Naive B cell (primary cell): ENCODE results near the gene STPG3. TPM values are rescaled to one million over a fixed set of nuclear protein-coding genes. Genes with fewer than 3 reads are reported as not detected.

Source experiments
- ATAC-seq, 2 donors: fragments of 150-1000 bp; cut with Tn5 transposase; 2 replicates each; pipeline ENCODE4 v1.10.0; 2021; ENCODE audit warnings: low read depth in 2 of 2, mild to moderate bottlenecking in 2 of 2, moderate library complexity in 2 of 2
- DNase-seq: peaks from one replicate; pipeline ENCODE4 v3.0.0; 2022
- H3K27ac Mint-ChIP-seq, 6 donors: one replicate each; pipeline ENCODE4 v1.8.0; 2020 to 2022; ENCODE audit warnings: mild to moderate bottlenecking in 6 of 6, mixed read lengths in 6 of 6, moderate library complexity in 5 of 6, inconsistent platforms in 2 of 6
- H3K27me3 Mint-ChIP-seq, 3 donors: one replicate each; pipeline ENCODE4 v1.8.0; 2021 to 2022; ENCODE audit warnings: mixed read lengths in 3 of 3, mild to moderate bottlenecking in 1 of 3
- H3K36me3 Mint-ChIP-seq, 2 donors: one replicate each; pipeline ENCODE4 v1.8.0; 2020 to 2022; ENCODE audit warnings: mixed read lengths in 2 of 2, inconsistent platforms in 1 of 2, mild to moderate bottlenecking in 1 of 2
- H3K4me1 Mint-ChIP-seq, 3 donors: one replicate each; pipeline ENCODE4 v1.8.0; 2020 to 2022; ENCODE audit warnings: mixed read lengths in 3 of 3, inconsistent platforms in 1 of 3, mild to moderate bottlenecking in 1 of 3, moderate library complexity in 1 of 3
- H3K4me3 Mint-ChIP-seq, 8 donors: one replicate each; pipeline ENCODE4 v1.8.0; 2020 to 2022; ENCODE audit warnings: mild to moderate bottlenecking in 8 of 8, mixed read lengths in 8 of 8, moderate library complexity in 8 of 8, inconsistent platforms in 2 of 8
- H3K9me3 Mint-ChIP-seq, 7 donors: one replicate each; pipeline ENCODE4 v1.8.0; 2020 to 2022; ENCODE audit warnings: mixed read lengths in 7 of 7, mild to moderate bottlenecking in 5 of 7, inconsistent platforms in 2 of 7, moderate library complexity in 1 of 7
- polyA plus RNA-seq, 6 donors: library from polyadenylated mRNA; unstranded; fragments of 300-500 nt; fragmentation: Illumina TruSeq; gene quantifications; one replicate each; pipeline ENCODE4 v1.2.3, GENCODE V29; 2021; ENCODE audit warnings: low read depth in 6 of 6

STPG3 gene
- polyA plus RNA-seq, 6 donors from 2014 or later = not detected

DNA sequence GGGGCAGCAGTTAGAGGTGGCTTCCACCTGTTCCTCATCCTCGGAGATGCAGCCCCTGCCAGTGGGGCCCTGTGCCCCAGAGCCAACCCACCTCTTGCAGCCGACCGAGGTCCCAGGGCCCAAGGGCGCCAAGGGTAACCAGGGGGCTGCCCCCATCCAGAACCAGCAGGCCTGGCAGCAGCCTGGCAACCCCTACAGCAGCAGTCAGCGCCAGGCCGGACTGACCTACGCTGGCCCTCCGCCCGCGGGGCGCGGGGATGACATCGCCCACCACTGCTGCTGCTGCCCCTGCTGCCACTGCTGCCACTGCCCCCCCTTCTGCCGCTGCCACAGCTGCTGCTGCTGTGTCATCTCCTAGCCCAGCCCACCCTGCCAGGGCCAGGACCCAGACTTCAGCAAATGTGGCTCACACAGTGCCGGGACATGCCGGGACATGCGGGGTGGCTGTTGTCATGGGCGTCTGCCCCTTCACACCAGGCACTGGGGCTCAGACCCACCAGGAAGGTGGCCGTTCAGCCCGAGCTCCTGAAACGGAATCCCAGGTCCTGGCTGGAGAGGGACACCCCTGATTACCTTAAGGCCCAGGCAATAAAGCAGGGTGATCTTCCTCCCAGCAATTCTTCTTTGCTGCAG lies 25.3 kb upstream of the STPG3 start:
- Mint-ChIP-seq H3K27me3 (peaks cover 0 to 15% (median 8%) of the 10 kb centered on the region in 3 donors), H3K4me1 (peaks cover 6 to 12% (median 11%) of the 10 kb centered on the region in 3 donors), H3K4me3 (no peak overlapping the region), H3K9me3 (peaks cover 0 to 2% (median 0%) of the 10 kb centered on the region in 7 donors), H3K27ac (peak overlapping the region in 2 of 6 donors; percentile 67 to 79), H3K36me3 (no peaks in the 10 kb centered on the region)
- DNase-seq (no peak), ATAC-seq (no peak)

DNA sequence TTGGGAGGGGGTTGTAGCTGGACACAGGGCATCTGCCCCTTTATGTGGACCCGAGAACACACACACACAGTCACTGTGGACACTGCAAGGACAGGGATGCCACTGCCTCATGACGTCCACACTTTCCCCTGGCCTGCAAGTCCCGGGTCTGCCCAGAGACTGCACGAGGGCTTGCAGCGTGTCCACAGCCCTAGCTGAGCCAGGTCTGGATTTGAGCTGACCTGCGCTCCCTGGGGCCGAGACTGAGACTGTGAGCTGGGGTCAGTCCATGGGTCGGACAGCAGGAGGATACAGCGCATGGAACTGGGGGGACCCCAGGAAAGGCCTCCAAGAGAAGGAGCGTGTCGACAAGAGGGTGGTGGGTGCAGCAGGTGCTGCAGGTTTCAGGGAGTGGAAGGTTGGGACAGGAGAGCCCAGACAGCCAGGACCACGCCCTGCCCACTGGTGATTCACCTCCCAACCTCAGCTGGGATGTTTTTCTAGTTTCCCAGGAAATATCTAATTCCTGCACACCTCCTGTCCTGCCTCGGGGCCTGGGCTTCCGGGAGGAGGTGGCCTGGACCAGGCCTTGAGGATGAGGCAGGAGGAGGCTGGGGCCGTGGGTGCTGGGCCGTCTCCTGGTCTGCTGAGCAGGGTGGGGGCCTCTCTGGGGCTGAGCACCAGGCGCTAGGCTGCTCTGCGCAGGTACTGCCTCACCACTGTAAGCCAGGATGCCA lies 24.6 kb upstream of the STPG3 start:
- no peaks in the 10 kb centered on the region for H3K36me3 Mint-ChIP-seq
- DNase-seq (no peak), ATAC-seq (no peak)
- peaks cover 0 to 2% (median 0%) of the 10 kb centered on the region in 7 donors for H3K9me3 Mint-ChIP-seq
- H3K4me3 Mint-ChIP-seq = no peak overlapping the region
- peaks cover 0 to 15% (median 8%) of the 10 kb centered on the region in 3 donors for H3K27me3 Mint-ChIP-seq
- H3K4me1 Mint-ChIP-seq = peaks cover 6 to 12% (median 11%) of the 10 kb centered on the region in 3 donors
- peak overlapping the region in 3 of 6 donors; percentile 42 to 79 (median 67) for H3K27ac Mint-ChIP-seq

DNA sequence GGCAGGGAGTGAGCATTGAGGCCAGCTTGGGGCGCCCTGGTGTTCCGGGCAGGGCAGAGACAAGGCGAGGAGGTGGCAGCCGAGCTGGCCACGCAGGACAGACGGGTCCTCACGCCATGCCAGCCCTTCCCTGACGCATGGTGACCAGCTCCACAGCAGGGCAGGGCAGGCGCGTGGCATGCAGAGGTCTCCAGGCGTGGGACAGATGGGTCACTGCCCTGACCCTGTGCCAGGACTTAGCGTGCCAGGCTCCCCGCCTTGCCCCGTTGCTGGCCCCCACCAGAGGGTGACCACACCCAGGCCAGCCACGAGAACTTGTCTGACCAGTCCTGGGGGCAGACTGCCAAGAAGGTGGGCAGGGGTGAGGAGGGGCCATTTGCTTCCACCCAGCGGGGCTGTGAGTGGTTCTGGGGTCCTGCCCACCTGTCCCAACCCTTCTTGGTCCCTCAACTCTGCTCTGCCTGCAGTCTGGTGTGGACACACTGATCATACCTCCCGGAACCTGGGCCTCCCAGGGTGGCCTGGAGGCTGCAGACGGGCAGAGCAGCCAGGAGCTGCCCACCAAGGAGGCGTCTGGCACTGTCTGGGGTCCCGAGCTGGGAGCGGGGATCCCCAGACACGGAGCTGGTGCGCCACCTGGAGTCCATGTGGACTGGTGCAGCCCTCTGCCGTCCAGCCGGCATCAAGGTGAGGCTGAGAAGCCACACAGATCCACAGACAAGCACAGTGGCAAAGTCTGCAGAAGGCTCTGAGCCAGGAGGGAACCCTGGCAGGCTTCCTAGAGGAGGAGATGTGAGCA lies 23.8 kb upstream of the STPG3 start, which contains the start of gene RNF224:
Gene RNF224, plus strand, starts transcription at position 449 of the 799 bp plus-strand sequence. CDS start 834 bp downstream, outside the sequence.
- H3K4me1 Mint-ChIP-seq = peaks cover 6 to 12% (median 11%) of the 10 kb centered on the region in 3 donors
- H3K36me3 Mint-ChIP-seq = no peaks in the 10 kb centered on the region
- H3K4me3 Mint-ChIP-seq = peak within 1 kb of the TSS in 1 of 8 donors; percentile 12
- DNase-seq (peak; percentile 78), ATAC-seq (peak; percentile 42 to 43)
- H3K9me3 Mint-ChIP-seq = peaks cover 0 to 2% (median 0%) of the 10 kb centered on the region in 7 donors
- peak within 1 kb of the TSS; percentile 42 to 97 (median 69) for H3K27ac Mint-ChIP-seq
- H3K27me3 Mint-ChIP-seq = peaks cover 0 to 15% (median 8%) of the 10 kb centered on the region in 3 donors

DNA sequence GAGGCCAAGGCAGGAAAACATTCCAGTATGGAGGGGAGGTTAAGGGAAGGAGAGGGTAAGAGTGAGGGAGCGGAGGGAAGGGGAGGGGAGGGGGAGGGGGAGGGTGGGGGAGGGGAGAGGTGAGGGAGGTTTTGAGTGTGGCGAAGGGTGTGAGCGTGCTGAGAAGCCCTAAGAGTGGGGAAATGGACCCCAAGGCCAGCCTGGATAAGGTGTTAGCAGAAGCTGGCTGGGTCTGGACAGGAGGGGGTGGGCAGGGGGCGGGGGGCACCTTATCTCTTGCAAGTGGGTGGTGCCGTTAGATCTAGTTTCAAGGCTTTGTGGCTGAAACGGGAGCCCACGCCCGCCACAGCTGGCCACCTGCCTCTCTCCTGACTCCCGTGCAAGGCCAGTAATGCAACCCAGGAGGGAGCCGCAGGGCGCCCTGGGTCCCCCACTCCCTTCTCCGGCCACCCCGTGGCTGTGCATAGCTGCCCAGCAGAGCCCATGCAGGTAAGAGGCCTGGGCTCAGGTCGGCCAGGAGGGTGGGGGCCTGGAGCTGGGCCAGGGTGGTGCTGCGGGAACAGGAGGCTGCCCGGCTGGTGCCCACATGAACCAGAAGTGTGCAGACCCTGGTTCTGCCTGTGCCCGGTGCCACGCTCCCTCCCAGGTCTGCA lies 23.1 kb upstream of the STPG3 start:
- no peaks in the 10 kb centered on the region for H3K36me3 Mint-ChIP-seq
- ATAC-seq = no peak
- peaks cover 0 to 2% (median 0%) of the 10 kb centered on the region in 7 donors for H3K9me3 Mint-ChIP-seq
- peak overlapping the region in 4 of 6 donors; percentile 60 to 97 (median 78) for H3K27ac Mint-ChIP-seq
- peaks cover 6 to 9% (median 7%) of the 10 kb centered on the region in 3 donors for H3K4me1 Mint-ChIP-seq
- peaks cover 0 to 15% (median 8%) of the 10 kb centered on the region in 3 donors for H3K27me3 Mint-ChIP-seq
- no peak for DNase-seq
- peak overlapping the region in 1 of 8 donors; percentile 12 for H3K4me3 Mint-ChIP-seq

DNA sequence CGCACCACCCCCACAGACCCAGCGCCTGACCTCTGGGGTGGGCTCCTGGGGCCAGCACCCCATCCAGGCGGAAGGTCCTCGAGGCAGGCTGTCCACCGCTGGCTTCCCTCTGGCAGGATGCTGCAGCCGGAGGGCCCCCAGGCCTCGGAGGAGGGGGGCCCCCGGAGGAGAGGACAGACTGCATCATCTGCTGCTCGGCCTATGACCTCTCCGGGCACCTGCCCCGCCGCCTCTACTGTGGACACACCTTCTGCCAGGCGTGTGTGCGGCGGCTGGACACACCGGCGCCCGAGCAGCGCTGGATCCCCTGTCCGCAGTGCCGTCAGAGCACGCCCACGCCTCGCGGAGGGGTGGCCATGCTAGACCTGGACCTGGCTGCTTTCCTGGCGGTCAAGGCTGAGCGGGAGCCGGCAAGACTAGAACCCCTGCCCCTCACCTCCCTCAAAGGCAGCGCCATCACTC lies 22.5 kb upstream of the STPG3 start:
- ATAC-seq (no peak), DNase-seq (no peak)
- no peaks in the 10 kb centered on the region for H3K36me3 Mint-ChIP-seq
- H3K9me3 Mint-ChIP-seq = peaks cover 0 to 2% (median 0%) of the 10 kb centered on the region in 7 donors
- H3K27ac Mint-ChIP-seq = no peak overlapping the region
- no peak overlapping the region for H3K4me3 Mint-ChIP-seq
- peaks cover 5 to 7% (median 6%) of the 10 kb centered on the region in 3 donors for H3K4me1 Mint-ChIP-seq
- peaks cover 0 to 15% (median 8%) of the 10 kb centered on the region in 3 donors for H3K27me3 Mint-ChIP-seq

DNA sequence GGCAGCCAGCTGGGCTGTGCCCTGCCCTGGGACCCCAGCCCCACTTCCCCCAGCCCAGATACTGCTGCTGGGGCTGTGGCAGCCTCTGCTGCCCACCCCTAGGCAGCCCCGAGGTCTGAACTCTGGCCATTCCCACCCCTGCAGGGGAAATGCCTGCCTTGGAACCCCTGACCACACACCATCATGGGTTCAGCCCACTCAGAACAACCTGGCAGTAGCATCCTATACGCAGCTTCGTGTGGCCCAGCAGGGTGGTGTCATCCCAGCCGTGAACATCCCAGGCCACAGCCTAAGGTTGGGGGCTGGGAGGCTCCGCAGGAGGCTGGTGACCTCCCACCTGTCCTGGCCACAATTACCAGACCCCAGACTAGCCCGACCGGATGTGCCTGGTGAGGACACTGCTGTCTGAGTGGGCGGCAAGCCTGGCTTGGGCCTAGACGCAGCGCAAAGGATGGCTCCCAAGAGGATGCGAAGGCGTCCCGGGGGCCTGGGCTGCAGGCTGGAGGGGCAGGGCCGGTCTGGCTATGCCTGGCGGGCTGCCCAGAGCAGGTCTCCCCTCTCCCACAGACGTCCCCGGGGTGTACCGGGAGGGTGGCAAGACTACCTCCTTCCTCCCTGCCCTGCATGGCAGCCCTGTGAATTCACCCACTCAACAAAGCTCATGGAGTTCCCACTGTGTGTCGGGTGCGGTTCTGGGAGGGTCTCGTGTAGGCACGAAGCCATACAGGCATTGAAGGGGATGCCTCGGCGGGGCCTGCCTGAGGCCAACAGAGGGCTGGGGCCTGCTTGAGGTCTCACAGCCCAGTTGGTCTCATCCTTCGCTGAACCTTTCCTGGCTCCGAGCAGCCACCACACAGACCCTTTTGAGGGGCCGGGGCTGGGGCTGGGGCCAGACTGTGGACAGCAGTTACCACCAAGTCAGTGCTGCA lies 21.9 kb upstream of the STPG3 start:
- ATAC-seq (no peak), DNase-seq (no peak)
- Mint-ChIP-seq H3K4me1 (peaks cover 3 to 7% (median 5%) of the 10 kb centered on the region in 3 donors), H3K9me3 (peaks cover 0 to 2% (median 0%) of the 10 kb centered on the region in 7 donors), H3K4me3 (no peak overlapping the region), H3K27me3 (peaks cover 0 to 15% (median 8%) of the 10 kb centered on the region in 3 donors), H3K36me3 (no peaks in the 10 kb centered on the region), H3K27ac (no peak overlapping the region)

DNA sequence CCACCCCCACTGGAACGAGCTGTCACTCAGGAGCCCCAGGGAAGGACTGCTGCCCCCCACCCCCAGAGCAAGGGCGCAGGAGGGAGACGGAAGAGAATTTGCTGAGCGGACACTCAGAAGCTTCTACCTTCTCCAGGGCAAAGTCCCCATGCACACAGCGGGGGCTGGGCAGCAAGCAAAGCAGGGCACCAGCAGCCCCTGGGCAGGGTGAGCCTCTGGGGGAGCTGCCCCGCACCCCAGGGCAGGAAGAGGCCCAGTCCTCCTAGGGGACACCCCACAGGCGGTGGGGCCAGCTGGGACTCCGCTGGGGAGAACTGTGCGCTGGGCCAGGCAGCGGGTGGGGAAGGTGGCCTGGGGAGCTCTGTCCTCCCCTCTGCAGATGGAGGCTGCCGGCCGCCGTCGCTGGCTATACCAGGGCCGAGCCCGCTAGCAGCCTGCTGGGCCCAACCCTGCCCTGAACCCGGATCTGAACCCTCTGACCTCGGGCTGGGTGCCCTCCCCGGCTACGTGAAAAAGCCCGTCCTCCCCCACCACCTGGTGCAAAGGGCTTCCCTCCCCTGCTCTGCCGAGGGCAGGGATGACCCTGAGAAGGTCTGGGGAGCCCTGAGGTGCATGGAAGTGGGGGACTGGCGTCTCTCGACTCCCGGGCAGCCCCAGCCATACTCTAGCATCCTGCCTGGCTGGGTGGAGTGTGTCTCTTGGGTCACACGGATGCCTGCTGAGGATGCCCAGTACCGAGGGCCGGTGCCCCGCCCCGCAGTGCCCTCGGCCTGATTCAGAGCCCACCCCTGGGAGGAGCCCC lies 21.0 kb upstream of the STPG3 start:
- H3K4me3 Mint-ChIP-seq = no peak overlapping the region
- ATAC-seq (no peak), DNase-seq (no peak)
- H3K27ac Mint-ChIP-seq = no peak overlapping the region
- peaks cover 0 to 21% (median 8%) of the 10 kb centered on the region in 3 donors for H3K27me3 Mint-ChIP-seq
- H3K4me1 Mint-ChIP-seq = peaks cover 10 to 14% (median 10%) of the 10 kb centered on the region in 3 donors
- H3K9me3 Mint-ChIP-seq = peaks cover 0 to 2% (median 0%) of the 10 kb centered on the region in 7 donors
- H3K36me3 Mint-ChIP-seq = no peaks in the 10 kb centered on the region

DNA sequence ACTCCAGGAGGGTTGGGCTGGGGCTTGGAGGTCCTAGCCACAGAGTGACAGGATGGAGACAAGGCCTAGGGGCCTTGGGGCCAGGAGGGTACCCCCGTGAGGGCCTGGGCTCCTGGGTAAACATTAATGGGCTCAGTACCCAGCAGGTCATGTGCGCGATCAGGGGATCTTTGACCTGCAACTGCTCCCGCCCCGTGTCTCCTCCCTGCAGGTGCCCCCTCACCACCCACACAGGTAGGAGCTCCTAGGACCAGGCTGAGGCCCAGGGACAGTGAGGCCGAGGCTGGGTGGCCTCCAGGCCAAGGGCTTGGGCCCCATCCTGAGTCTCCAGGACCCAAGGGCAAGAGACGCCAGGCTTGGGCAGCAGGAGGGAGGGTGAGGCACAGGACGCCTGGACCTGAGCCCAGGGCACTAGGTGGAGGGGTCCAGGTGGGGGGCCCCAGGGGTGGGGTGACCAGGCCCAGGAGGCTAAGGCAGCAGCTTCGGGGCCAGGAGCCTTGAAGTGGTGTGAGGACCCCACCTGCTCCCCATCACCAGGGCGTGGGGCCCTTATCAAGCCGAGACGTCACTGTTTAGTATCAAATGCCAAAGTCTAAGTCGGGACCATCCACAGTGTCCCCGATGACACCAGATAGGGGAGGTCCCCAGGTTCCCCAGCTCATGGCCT lies 20.2 kb upstream of the STPG3 start, which contains the start of gene SLC34A3:
Gene SLC34A3, plus strand, starts transcription at position 197 of the 667 bp plus-strand sequence. CDS start 802 bp downstream, outside the sequence.
- H3K36me3 Mint-ChIP-seq = no peaks in the 10 kb centered on the region
- H3K9me3 Mint-ChIP-seq = peaks cover 0 to 2% (median 0%) of the 10 kb centered on the region in 7 donors
- H3K4me1 Mint-ChIP-seq = peaks cover 14 to 19% (median 14%) of the 10 kb centered on the region in 3 donors
- peak within 1 kb of the TSS in 1 of 6 donors; percentile 81 for H3K27ac Mint-ChIP-seq
- DNase-seq = no peak
- no peak for ATAC-seq
- peaks cover 0 to 23% (median 8%) of the 10 kb centered on the region in 3 donors for H3K27me3 Mint-ChIP-seq
- no peak within 1 kb of the TSS for H3K4me3 Mint-ChIP-seq

DNA sequence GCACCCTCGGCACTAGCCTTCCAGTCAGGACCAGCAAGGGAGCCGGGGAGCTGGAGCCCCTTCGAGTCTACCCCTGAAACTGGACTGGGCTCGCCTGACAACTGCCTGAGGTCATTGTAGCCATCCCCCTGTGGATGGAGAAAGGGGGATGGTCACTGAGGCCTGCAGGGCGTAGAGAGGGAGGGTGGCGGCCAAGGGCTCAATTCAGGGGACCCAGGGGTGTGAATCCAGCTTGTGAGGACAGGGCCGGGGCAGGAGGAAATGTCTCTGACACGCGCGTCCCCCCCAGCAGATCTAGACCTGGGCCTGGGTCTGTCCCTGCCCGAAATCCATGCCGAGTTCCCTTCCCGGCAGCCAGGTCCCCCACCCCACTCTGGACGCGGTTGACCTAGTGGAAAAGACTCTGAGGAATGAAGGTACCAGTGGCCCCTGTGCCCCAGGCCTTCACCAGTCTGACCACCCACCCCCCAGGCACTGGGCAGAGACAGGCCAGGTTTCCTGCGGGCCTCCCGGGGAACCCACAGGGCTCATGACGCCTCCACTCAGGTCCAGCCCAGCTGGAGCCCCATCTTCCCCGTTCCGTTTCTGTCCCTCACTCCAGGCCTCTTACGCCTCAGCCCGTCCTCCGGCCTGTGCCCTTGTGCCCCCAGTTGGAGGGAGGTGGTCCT lies 19.6 kb upstream of the STPG3 start:
- no peak for ATAC-seq
- H3K4me3 Mint-ChIP-seq = no peak overlapping the region
- peaks cover 14 to 19% (median 14%) of the 10 kb centered on the region in 3 donors for H3K4me1 Mint-ChIP-seq
- peaks cover 0 to 2% (median 0%) of the 10 kb centered on the region in 7 donors for H3K9me3 Mint-ChIP-seq
- H3K27me3 Mint-ChIP-seq = peaks cover 0 to 23% (median 8%) of the 10 kb centered on the region in 3 donors
- no peak for DNase-seq
- peak overlapping the region in 1 of 6 donors; percentile 81 for H3K27ac Mint-ChIP-seq
- H3K36me3 Mint-ChIP-seq = no peaks in the 10 kb centered on the region

DNA sequence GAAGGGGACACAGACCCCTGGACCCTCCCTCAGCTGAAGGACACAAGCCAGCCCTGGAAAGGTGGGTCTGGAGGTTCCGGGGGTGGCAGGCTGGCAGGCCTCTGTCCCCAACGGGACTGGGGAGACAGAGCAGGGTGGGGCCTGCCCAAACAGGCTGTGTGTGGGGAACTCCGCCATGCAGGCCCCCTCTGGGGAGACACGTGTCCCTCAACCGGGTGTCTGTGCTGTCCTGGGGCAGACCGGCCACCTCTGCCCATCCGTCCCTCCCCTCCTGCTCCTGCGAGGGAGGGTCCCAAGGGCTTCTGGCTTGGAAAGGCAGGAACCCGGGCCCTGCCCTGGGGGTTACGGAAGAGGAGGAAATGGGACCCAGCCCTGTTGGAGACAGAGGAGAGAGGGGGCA lies 19.0 kb upstream of the STPG3 start:
- Mint-ChIP-seq H3K27me3 (peaks cover 0 to 23% (median 8%) of the 10 kb centered on the region in 3 donors), H3K27ac (no peak overlapping the region), H3K4me1 (peaks cover 14 to 19% (median 14%) of the 10 kb centered on the region in 3 donors), H3K4me3 (no peak overlapping the region), H3K9me3 (peaks cover 0 to 2% (median 0%) of the 10 kb centered on the region in 7 donors), H3K36me3 (no peaks in the 10 kb centered on the region)
- ATAC-seq (no peak), DNase-seq (no peak)
